ENCODE measurements around the gene TMEM129.
"Not testable (repeated sequence)": the region's sequence is repeated elsewhere in the genome, so short reads cannot be mapped to it uniquely, and the experiment has no call there.

TMEM129 gene

DNA sequence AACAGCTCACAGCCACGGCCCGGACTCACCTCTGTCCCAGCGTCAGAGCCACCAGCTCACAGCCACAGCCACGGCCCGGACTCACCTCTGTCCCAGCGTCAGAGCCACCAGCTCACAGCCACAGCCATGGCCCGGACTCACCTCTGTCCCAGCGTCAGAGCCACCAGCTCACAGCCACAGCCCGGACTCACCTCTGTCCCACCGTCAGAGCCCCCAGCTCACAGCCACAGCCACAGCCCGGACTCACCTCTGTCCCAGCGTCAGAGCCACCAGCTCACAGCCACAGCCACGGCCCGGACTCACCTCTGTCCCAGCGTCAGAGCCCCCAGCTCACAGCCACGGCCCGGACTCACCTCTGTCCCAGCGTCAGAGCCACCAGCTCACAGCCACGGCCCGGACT lies 50.1 kb downstream of the TMEM129 start:
- FAIRE-seq; DNase-seq (ENCODE audit: low spot score): not testable (repeated sequence)

DNA sequence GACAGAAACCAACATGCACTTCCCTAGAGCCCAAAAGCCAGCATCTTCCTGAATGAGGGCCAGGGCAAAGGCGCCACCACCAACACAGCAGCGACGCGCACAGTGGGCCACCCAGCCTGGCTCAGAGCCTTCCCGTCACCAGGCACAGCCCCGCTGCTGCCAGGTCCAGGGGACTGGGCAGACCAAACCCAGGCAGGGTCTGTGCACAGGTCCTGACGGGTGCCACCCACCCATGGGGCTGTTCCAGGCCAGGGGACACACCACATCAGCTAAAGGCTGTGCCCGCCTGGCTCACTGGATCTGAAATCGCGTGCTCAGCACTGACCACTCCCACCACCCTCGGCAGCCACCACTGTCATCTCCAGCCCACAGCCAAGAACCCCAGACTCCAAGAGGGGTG lies 50.8 kb downstream of the TMEM129 start:
- no peak for DNase-seq (ENCODE audit: low spot score)
- FAIRE-seq, result no peak

DNA sequence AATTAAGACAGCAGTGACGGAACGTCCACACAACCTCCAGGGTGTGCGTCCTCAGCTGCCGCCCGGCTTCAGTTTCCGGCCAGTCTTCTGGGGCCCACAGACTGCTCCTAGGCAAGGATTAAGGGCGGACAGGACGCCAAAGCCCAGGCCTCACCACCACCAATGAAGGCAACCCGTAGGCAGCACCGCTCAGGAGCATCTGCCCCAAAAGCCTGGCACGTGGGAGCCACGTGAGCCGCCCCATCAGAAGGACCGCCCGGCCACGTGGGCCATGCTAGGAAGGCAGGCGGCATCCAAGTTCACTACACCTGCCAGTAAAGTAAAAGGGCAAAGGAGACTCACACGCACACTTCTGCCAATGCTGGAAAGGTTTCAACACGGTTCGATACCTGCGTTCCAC lies 51.3 kb downstream of the TMEM129 start:
- no peak for FAIRE-seq
- DNase-seq (ENCODE audit: low spot score), result no peak

DNA sequence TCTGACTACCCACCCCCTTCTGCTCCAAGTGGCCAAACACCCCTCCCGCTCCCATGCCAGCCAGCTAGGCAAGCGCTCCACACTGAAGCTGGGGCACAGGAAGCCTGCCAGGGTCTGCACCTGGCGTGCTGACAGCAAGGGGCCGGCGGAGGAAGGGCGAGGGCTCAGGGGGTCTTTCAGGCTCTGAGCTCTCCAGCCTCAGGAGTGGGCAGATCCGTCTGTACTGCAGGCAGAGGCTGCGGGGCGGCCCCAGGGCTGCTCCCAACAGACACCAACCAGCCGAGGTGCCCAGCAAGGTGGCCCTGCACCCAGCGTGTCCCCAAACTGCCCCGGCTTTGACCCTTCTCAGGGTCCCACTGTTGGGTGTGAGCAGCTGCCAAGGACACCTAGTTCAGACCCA lies 51.9 kb downstream of the TMEM129 start:
- no peak for DNase-seq (ENCODE audit: low spot score)
- FAIRE-seq, result no peak

DNA sequence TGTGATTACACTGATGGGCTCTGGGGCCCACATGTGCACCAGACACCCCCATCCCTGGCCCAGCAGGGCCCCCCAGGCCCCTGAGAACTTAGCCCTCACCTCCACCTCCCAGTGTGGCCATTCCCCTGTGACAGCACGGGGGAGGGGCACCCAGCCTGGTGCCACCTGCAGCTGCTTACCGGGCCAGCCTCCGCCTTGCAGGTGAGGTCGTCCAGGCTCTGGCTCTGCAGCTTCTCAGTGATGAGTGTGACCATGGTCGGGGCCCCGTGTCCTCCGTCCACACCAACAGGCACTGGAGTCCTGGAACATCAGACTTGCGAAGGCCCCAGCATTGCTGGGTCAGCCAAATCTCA lies 52.7 kb downstream of the TMEM129 start:
- FAIRE-seq (no peak), DNase-seq (ENCODE audit: low spot score) (no peak)

DNA sequence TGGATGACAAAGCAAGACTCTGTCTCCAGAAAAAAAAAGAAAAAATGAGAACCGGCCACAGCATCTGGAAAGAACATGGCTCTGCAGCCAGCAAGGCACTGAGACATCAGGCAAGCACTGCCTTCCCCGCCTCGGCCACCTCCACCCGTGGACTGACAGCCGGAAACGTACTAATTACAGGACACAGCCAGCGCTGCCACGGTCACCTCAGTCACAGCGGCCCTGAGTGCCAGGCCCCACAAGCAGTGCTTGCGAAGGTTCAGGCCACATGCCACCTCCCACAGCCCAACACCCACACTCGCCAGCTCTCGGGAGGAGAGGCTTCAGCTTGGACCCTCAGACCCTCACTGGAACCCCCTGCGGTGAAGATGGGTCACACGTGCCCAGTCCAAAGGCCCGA lies 53.9 kb downstream of the TMEM129 start:
- DNase-seq (ENCODE audit: low spot score) (no peak), FAIRE-seq (no peak)

DNA sequence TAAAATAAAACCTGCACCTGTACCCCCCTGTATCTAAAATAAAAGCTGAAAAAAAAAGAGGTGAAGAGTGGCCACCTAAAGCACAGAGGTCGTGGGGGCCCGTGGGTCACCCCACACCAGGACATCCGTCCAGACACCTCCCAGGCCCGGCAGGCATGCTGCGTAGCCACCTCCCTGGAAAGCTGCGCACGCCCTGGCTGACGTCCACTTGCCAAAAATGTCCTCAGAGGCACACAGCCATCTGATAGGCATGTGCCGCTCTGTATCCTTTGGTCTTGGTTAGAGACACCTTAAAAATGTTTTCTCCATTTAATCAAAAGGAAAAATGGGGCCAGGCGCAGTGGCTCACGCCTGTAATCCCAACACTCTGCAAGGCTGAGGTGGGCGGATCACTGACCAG lies 54.7 kb downstream of the TMEM129 start:
- DNase-seq (ENCODE audit: low spot score) (no peak), FAIRE-seq (no peak)
